K562 (cell line): Measurements from ENCODE around the gene COL4A6. TPM values are rescaled to one million over a fixed set of nuclear protein-coding genes. Genes with fewer than 3 reads are reported as not detected.

ENCODE experiments used
- ATAC-seq: fragments of 200-7000 bp; cut with Tn5 transposase; 3 replicates; pipeline ENCODE4 v1.9.1; 2020; ENCODE audit warnings: moderate library complexity
- BruUV-seq: library from RNA; stranded (reverse); fragments of 400-500 nt; replicated peaks from 2 replicates; lab custom pipeline; 2021; lab: Mats Ljungman, UMichigan
- CTCF ChIA-PET: fragments of 300-600 bp; formaldehyde crosslinking; extraction: SDS; loops from one replicate; lab custom pipeline; 2021; ENCODE audit warnings: low intra/inter-chr PET ratio; lab: Yijun Ruan, JAX
- POLR2A ChIA-PET: fragments of 300-600, 350-650 bp; sonication (Branson Sonifier 250); formaldehyde crosslinking; extraction: SDS; loops from one replicate; lab custom pipeline; 2021; ENCODE audit warnings: antibody characterized with exemption, inconsistent platforms; lab: Yijun Ruan, JAX
- DNase-seq, 4 experiments: peaks; one replicate each; pipeline versions ENCODE4 v3.0.0 to v3.0.0-alpha.2; 2011 to 2018; ENCODE audit warnings: low spot score in 3 of 4, mixed read lengths in 3 of 4; ENCODE audit errors: extremely low read depth in 1 of 4
- FAIRE-seq: peaks from 2 replicates; lab custom pipeline; 2011; peaks lifted over from hg19 to GRCh38; lab: Jason Lieb, UNC
- H2AFZ ChIP-seq: 2 replicates; pipeline ENCODE4 v1.6.0; 2011; ENCODE audit warnings: low read depth, low read length, control low read depth, inconsistent platforms
- H3K27ac ChIP-seq: fragments of 200-600 bp; 3 replicates; pipeline ENCODE4 v1.8.0; 2011; ENCODE audit warnings: low read depth, mild to moderate bottlenecking, control low read depth, inconsistent platforms, low read length, moderate library complexity, mixed read lengths; ENCODE audit errors: extremely low read depth
- H3K27me3 ChIP-seq, 2 experiments: fragments of 300-600 bp in 1 of 2; 2 replicates in 1 of 2; 3 replicates in 1 of 2; pipeline versions ENCODE4 v1.6.0 to v1.8.0; 2011; ENCODE audit warnings: inconsistent platforms in 2 of 2, low read length in 2 of 2, mild to moderate bottlenecking in 1 of 2, mixed read lengths in 1 of 2, moderate library complexity in 1 of 2; ENCODE audit not compliant: control insufficient read depth in 2 of 2, insufficient read depth in 2 of 2
- H3K36me3 ChIP-seq: fragments of 300-600 bp; 3 replicates; pipeline ENCODE4 v1.8.0; 2011; ENCODE audit warnings: mild to moderate bottlenecking, low read length, inconsistent platforms; ENCODE audit not compliant: control insufficient read depth, insufficient read depth
- H3K4me1 ChIP-seq, 2 experiments: fragments of 200-600 bp in 1 of 2; replicated peaks in 1 of 2; 2 replicates in 1 of 2; 3 replicates in 1 of 2; pipeline versions ENCODE4 v1.5.1 to v1.8.0; 2011; ENCODE audit warnings: inconsistent platforms in 2 of 2, low read length in 2 of 2, mild to moderate bottlenecking in 1 of 2, mixed read lengths in 1 of 2, moderate library complexity in 1 of 2; ENCODE audit not compliant: control insufficient read depth in 2 of 2, insufficient read depth in 2 of 2
- H3K4me2 ChIP-seq: 2 replicates; pipeline ENCODE4 v1.6.1; 2011; ENCODE audit warnings: low read length, control low read depth, inconsistent platforms, mixed read lengths; ENCODE audit not compliant: insufficient read depth
- H3K4me3 ChIP-seq: fragments of 200-600 bp; sonication (generic), shearing (Covaris generic); 2 replicates; pipeline ENCODE4 v1.5.1; 2016; ENCODE audit warnings: control low read depth, inconsistent platforms
- H3K79me2 ChIP-seq: fragments of 200-600 bp; 3 replicates; pipeline ENCODE4 v1.8.0; 2011; ENCODE audit warnings: low read length, inconsistent platforms; ENCODE audit not compliant: control insufficient read depth, insufficient read depth
- H3K9ac ChIP-seq, 2 experiments: 2 replicates each; pipeline versions ENCODE4 v1.6.0 to v1.6.1; 2011; ENCODE audit warnings: low read depth in 2 of 2, low read length in 2 of 2, control low read depth in 1 of 2, inconsistent platforms in 1 of 2, mild to moderate bottlenecking in 1 of 2, mixed read lengths in 1 of 2; ENCODE audit not compliant: insufficient read depth in 1 of 2
- H3K9me1 ChIP-seq: one replicate; pipeline ENCODE4 v1.6.0; 2011; ENCODE audit warnings: inconsistent platforms, mild to moderate bottlenecking, low read length, moderate library complexity; ENCODE audit not compliant: control insufficient read depth, insufficient read depth
- H3K9me3 ChIP-seq: replicated peaks from 2 replicates; pipeline ENCODE4 v1.5.1; 2011; ENCODE audit warnings: low read depth, low read length, inconsistent platforms; ENCODE audit not compliant: control insufficient read depth, insufficient read depth
- H4K20me1 ChIP-seq: replicated peaks from 2 replicates; pipeline ENCODE4 v1.6.1; 2011; ENCODE audit warnings: low read length, inconsistent platforms, mixed read lengths; ENCODE audit not compliant: control insufficient read depth, insufficient read depth
- BRCA1 ChIP-seq, 2 experiments: fragments of 450-650 bp in 1 of 2; sonication (generic) in 1 of 2; formaldehyde crosslinking in 1 of 2; IDR thresholded peaks; 2 replicates each; pipeline versions ENCODE4 v1.5.0 to v1.6.1; 2017 to 2020; ENCODE audit warnings: mild to moderate bottlenecking in 1 of 2, missing genetic modification reagents in 1 of 2
- FOS ChIP-seq: IDR thresholded peaks from 3 replicates; pipeline ENCODE4 v1.6.1; 2011; ENCODE audit not compliant: insufficient read length; ENCODE audit errors: extremely low read depth
- HNRNPL ChIP-seq: fragments of 200-400 bp; formaldehyde crosslinking; IDR thresholded peaks from 2 replicates; pipeline ENCODE4 v1.6.1; 2017; ENCODE audit warnings: low read depth, mild to moderate bottlenecking, low read length
- NONO ChIP-seq, 2 experiments: fragments of 200-400 bp in 1 of 2; fragments of 450-650 bp in 1 of 2; formaldehyde crosslinking in 1 of 2; IDR thresholded peaks; 2 replicates each; pipeline ENCODE4 v1.6.1; 2017; ENCODE audit warnings: low read depth in 2 of 2, mild to moderate bottlenecking in 2 of 2, moderate library complexity in 2 of 2, low read length in 1 of 2
- PHB ChIP-seq: fragments of 250-450 bp; sonication (Bioruptor Pico); IDR thresholded peaks from 2 replicates; pipeline ENCODE4 v1.5.0; 2021
- THRAP3 ChIP-seq: fragments of 450-650 bp; IDR thresholded peaks from 2 replicates; pipeline ENCODE4 v1.6.1; 2016; ENCODE audit warnings: mild to moderate bottlenecking, inconsistent platforms, borderline replicate concordance
- ZBTB8A ChIP-seq: fragments of 450-650 bp; IDR thresholded peaks from 2 replicates; pipeline ENCODE4 v1.6.1; 2018; ENCODE audit warnings: mild to moderate bottlenecking, moderate library complexity; ENCODE audit not compliant: partially characterized antibody
- WGBS: fragments of 100-300 bp; shearing (Covaris generic); methylation state at CpG from one replicate; pipeline ENCODE4 v1.1.6; 2016; ENCODE audit warnings: low coverage, mixed read lengths; ENCODE audit not compliant: insufficient coverage; ENCODE audit errors: missing lambda C conversion rate; 5-methylcytosine and 5-hydroxymethylcytosine counted together
- in situ Hi-C: fragments of 300-500 bp; cut with MboI; formaldehyde crosslinking; loops from 4 replicates; pipeline ENCODE4 v1.15.0; 2018; ENCODE audit warnings: inconsistent platforms, mixed read lengths
- intact Hi-C: fragments of 100-400 bp; cut with micrococcal nuclease; formaldehyde crosslinking; loops from 2 replicates; pipeline ENCODE4 v1.14.2; 2022
- polyA plus RNA-seq, 8 experiments: library from polyadenylated mRNA; depleted of rRNA in 4 of 8; stranded (reverse) in 5 of 8; unstranded in 3 of 8; fragments of >200 nt; fragmentation: Nextera tagmentation in 2 of 8; fragmentation: Illumina TruSeq in 1 of 8; extraction: Ambion mirVana in 2 of 8; extraction: Trizol in 1 of 8; gene quantifications; 2 replicates each; pipeline versions ENCODE4 v1.2.1 to v1.2.3, GENCODE V29; 2011 to 2014; ENCODE audit warnings: inconsistent platforms in 1 of 8, missing spikeins in 1 of 8
- total RNA-seq, 7 experiments: library from RNA; depleted of rRNA in 6 of 7; stranded (reverse); fragments of >200 nt in 6 of 7; fragmentation: Illumina TruSeq in 2 of 7; extraction: Trizol in 2 of 7; gene quantifications; 2 replicates each; pipeline versions ENCODE4 v1.2.1 to v1.2.3, GENCODE V29; 2011 to 2021; ENCODE audit warnings: low replicate concordance in 1 of 7

COL4A6 gene
- total and polyA plus RNA-seq, 9 of the 15 experiments (the other 6 are each of a cell fraction or from before 2014, with no cell fraction given), result 0.02 to 0.05 TPM; not detected in 7

DNA sequence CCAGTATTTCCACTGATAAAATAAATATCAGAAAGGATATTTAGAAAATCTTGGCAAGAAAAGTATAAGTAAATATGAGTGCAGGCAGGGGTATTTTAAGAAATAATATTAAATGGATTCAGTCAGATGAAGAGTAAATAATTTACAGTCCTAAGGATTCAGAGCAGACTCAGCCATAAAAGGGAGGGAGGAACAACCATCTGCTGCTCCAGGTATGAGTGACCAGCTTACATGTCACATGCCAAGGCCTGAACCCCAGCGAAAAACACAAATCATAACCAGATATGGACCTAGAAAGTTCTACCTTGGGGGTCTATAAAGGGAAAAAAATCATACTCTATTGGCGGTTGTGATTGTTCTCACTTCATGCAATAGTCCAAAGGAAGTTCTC is 166.8 kb downstream of the COL4A6 start:
- no peaks in the 10 kb centered on the region for H4K20me1 ChIP-seq
- no peaks in the 10 kb centered on the region for H3K79me2 ChIP-seq
- no peak overlapping the region for H3K9ac ChIP-seq
- H3K4me3 ChIP-seq, result no peak overlapping the region
- H3K36me3 ChIP-seq, result no peaks in the 10 kb centered on the region
- H2AFZ ChIP-seq, result no peak overlapping the region
- WGBS, result 0% methylated on average over 1 of the region's 2 CpGs
- no peak overlapping the region for H3K27ac ChIP-seq
- FAIRE-seq (no peak), ATAC-seq (no peak), DNase-seq (no peak)
- POLR2A ChIA-PET, result no interaction called here
- CTCF ChIA-PET, result no interaction called here
- no peaks in the 10 kb centered on the region for H3K9me3 ChIP-seq
- H3K9me1 ChIP-seq, result no peaks in the 10 kb centered on the region
- TF ChIP-seq THRAP3, result no peak
- no peak for TF ChIP-seq FOS
- no peak for TF ChIP-seq HNRNPL
- TF ChIP-seq NONO (IDR thresholded peaks at IDR 0.05; ENCODE audit: low read depth in 2 of 2, low read length in 1 of 2), result no peak
- TF ChIP-seq BRCA1 (IDR thresholded peaks at IDR 0.05), result no peak
- TF ChIP-seq BRCA1 (CRISPR knock-in tag; IDR thresholded peaks at IDR 0.05), result no peak
- TF ChIP-seq ZBTB8A, result no peak
- no peak for TF ChIP-seq PHB
- intact Hi-C loops, result no loop called here
- H3K27me3 ChIP-seq, result no peaks in the 10 kb centered on the region
- H3K4me2 ChIP-seq, result no peak overlapping the region
- BruUV-seq, result no TSS peak
- no peaks in the 10 kb centered on the region for H3K4me1 ChIP-seq
- in situ Hi-C loops, result no loop called here
